NCI-H774 (cell line): ENCODE data around the gene DVL3.

Experiments
- DNase-seq: peaks from one replicate; lab custom pipeline; 2025; lab: John Stamatoyannopoulos, UW

DVL3 gene

DNA sequence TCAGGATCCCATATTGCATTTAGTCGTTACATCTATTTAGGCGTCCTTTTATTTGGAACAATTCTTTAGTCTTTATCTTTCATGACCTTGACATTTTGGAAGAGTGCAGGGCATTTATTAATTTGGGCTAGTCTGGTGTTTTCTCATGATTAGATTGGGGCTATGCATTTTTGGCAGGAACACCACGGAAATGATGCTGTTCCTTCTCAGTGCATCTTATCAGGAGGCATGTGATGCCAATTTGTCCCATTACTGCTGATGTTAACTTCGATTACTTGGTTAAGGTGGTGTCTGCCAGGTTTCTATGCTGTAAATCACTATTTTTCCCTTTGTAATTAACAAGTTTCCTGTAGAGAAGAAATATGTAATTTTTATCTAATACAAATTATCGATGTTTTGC lies 56.1 kb downstream of the DVL3 start:
- no peak for DNase-seq

DNA sequence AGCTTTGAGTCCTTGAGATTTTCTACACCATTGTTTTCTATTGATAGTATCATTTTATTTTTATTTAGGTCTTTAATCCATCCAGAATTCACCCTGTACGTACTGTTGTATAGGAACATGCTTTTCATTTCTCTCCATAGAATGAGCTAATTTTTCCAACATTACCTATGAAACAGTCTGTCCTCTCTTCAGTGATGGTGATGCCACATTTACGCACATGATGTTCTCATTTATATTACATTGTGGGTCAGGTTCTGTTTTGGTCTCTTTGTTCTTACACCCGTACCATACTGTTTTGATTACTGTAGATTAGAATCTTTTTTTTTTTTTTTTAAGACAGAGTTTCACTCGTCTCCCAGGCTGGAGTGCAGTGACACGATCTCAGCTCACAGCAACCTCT lies 56.5 kb downstream of the DVL3 start:
- no peak for DNase-seq

DNA sequence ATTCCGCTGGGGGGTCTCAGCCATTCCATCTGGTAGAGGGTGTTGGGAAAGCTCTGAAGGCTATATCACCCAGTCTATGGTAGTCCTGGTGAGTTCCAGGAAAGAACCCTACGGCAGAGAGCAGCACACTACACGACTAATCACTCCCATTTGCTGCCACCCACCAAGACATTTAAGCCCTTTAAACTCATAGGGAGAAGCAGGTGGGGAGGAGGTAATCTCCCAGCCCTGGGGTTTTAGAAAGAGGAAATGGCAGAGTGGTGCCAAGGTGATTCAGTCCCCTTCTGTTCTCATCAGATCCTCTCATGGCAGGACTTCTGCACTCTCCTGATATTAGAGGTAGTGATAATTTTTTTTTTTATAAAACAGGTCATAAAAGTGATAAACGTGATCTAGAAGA lies 63.6 kb downstream of the DVL3 start:
- no peak for DNase-seq

DNA sequence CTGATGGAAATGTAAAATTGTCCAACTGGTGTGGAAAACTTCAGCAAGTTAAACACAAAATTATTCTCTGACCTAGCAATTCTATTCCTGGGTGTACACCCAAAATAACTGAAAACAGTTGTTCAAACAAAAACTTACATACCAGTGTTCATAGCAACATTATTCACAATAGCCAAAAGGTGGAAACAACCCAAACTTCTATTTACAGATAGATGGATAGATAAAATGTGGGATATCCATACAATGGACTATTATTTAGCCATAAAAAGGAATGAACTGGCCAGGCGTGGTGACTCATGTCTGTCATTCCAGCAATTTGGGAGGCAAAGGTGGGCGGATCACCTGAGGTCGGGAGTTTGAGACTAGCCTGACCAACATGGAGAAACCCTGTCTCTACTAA lies 67.3 kb downstream of the DVL3 start:
- no peak for DNase-seq
